BLaER1 (cell line): ENCODE measurements around the gene SDC1.

ENCODE experiments used
- H3K27ac ChIP-seq: shearing (Covaris generic); formaldehyde crosslinking; 2 replicates; pipeline ENCODE4 v1.8.1; 2022
- H3K27me3 ChIP-seq: shearing (Covaris generic); formaldehyde crosslinking; 2 replicates; pipeline ENCODE4 v1.8.1; 2022
- H3K36me3 ChIP-seq: shearing (Covaris generic); formaldehyde crosslinking; 2 replicates; pipeline ENCODE4 v1.8.1; 2022
- H3K4me1 ChIP-seq: shearing (Covaris generic); formaldehyde crosslinking; 2 replicates; pipeline ENCODE4 v1.8.1; 2022
- H3K4me2 ChIP-seq: shearing (Covaris generic); formaldehyde crosslinking; 2 replicates; pipeline ENCODE4 v1.8.1; 2022
- H3K4me3 ChIP-seq: shearing (Covaris generic); formaldehyde crosslinking; 2 replicates; pipeline ENCODE4 v1.8.1; 2022
- H3K9ac ChIP-seq: shearing (Covaris generic); formaldehyde crosslinking; 2 replicates; pipeline ENCODE4 v1.8.1; 2022
- H3K9me3 ChIP-seq: shearing (Covaris generic); formaldehyde crosslinking; 2 replicates; pipeline ENCODE4 v1.8.1; 2022
- H4K20me1 ChIP-seq: shearing (Covaris generic); formaldehyde crosslinking; 2 replicates; pipeline ENCODE4 v1.8.1; 2022
- Cebpa-rat ChIP-seq: shearing (Covaris generic); IDR thresholded peaks from 2 replicates; pipeline ENCODE4 v1.8.1; 2022

SDC1 gene

DNA sequence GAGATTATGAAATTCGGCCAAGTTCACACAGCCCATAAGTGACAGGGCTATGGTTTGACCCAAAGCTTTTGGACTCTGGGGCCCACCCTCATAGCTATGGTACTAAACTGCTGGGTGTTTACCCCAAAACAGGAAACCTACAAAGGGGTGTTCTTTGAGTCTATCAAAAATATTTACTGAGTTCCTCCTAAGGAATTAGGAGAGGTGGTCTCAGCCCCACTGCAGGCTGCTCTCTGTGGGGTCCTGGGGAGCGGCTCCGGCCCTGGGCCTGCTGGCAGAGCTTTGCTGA lies 45.5 kb downstream of the SDC1 start:
- no peak overlapping the region for H3K9ac ChIP-seq
- H3K9me3 ChIP-seq, result no peaks in the 10 kb centered on the region
- H4K20me1 ChIP-seq, result no peaks in the 10 kb centered on the region
- H3K4me2 ChIP-seq, result no peak overlapping the region
- TF ChIP-seq Cebpa-rat, result no peak
- no peaks in the 10 kb centered on the region for H3K27me3 ChIP-seq
- no peaks in the 10 kb centered on the region for H3K36me3 ChIP-seq
- no peak overlapping the region for H3K27ac ChIP-seq
- H3K4me1 ChIP-seq, result peaks cover 3% of the 10 kb centered on the region
- H3K4me3 ChIP-seq, result no peak overlapping the region

- Histone ChIP-seq H3K4me1 (no peaks in the 10 kb centered on the region), H3K4me3 (no peak overlapping the region), H4K20me1 (no peaks in the 10 kb centered on the region), H3K9ac (no peak overlapping the region), H3K9me3 (no peaks in the 10 kb centered on the region), H3K27me3 (no peaks in the 10 kb centered on the region), H3K4me2 (no peak overlapping the region), H3K27ac (no peak overlapping the region), H3K36me3 (no peaks in the 10 kb centered on the region)
- TF ChIP-seq Cebpa-rat, result no peak
Observed at GRCh38 chr2:20178666-20179465, 46.1 kb downstream of the SDC1 start.

DNA sequence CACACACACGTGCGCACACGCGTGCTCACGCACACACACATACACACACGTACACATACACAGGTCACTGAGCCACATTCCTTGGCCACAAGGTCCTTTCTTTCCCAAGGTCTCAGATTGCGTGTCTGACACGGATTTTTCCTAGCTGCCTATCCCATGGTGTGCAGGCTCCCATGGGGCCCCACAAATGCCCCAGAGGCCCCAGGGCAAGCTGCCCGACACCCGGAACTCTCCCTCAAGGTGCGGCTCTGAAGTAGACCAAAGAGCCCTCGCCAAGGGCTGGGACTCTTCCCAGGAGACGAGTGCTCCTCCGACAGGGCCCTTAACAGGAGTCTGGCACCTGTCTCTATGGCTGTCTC lies 46.7 kb downstream of the SDC1 start:
- Histone ChIP-seq H3K4me3 (no peak overlapping the region), H3K9me3 (no peaks in the 10 kb centered on the region), H3K4me1 (no peaks in the 10 kb centered on the region), H4K20me1 (no peaks in the 10 kb centered on the region), H3K4me2 (no peak overlapping the region), H3K27me3 (no peaks in the 10 kb centered on the region), H3K27ac (no peak overlapping the region), H3K9ac (no peak overlapping the region), H3K36me3 (no peaks in the 10 kb centered on the region)
- TF ChIP-seq Cebpa-rat, result no peak

DNA sequence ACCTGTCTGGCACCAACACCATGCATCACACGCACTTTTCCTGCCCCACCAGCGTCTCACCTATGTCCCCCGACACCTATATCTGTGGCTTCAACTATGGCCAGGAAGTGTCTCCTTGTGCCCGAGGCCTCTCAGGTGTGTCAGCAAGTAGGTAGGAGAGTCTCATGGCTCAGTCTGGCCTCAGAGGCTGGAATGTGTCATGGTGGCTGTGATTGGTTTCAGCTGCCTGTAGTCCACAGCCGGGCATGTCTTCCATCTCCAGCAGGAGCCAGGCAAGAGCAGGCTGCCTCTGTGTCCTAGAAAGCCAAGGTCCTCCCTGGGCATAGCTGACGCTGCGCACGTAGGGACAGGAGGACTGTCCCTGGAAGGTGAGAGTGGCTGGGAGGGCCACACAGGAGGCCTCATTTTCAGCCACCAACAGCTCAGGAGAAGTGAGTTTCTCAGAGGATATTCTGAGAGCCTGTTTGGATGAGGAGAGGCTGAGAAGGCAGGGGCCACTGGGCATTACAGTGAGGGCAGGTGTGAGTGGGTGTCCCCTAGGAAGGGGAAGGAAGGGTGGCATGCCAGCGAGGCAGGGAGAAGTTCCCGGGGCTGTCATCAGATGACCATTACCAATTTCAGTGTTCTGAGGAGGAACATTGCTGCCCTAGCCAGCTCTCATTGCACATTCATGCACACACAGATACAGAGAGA lies 47.2 kb downstream of the SDC1 start:
- no peak overlapping the region for H3K9ac ChIP-seq
- no peak for TF ChIP-seq Cebpa-rat
- no peak overlapping the region for H3K4me2 ChIP-seq
- H3K36me3 ChIP-seq, result no peaks in the 10 kb centered on the region
- H3K4me1 ChIP-seq, result no peaks in the 10 kb centered on the region
- H3K4me3 ChIP-seq, result no peak overlapping the region
- no peaks in the 10 kb centered on the region for H3K27me3 ChIP-seq
- no peaks in the 10 kb centered on the region for H3K9me3 ChIP-seq
- no peaks in the 10 kb centered on the region for H4K20me1 ChIP-seq
- no peak overlapping the region for H3K27ac ChIP-seq

DNA sequence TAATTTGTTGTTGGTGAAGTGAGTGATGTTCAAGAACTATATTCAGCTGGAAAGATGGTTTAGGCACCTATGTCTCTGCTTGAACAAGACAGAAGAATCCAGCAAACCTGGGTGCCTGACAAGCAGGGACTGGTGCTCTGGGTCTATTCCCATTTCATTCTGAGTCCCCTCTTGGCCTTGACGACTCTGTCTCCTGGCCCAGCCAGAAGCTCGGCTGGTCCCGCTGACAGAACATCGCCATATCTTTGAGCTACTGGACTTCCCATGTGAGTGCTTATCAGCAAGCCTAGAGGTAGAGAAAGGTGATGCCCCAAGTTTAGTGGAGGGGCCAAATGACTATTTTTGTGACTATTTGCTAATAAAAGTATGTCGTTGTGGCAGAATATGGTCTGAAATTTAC lies 48.2 kb downstream of the SDC1 start:
- no peaks in the 10 kb centered on the region for H4K20me1 ChIP-seq
- no peak overlapping the region for H3K4me2 ChIP-seq
- no peaks in the 10 kb centered on the region for H3K36me3 ChIP-seq
- no peak overlapping the region for H3K9ac ChIP-seq
- TF ChIP-seq Cebpa-rat, result no peak
- no peaks in the 10 kb centered on the region for H3K27me3 ChIP-seq
- H3K4me1 ChIP-seq, result no peaks in the 10 kb centered on the region
- no peak overlapping the region for H3K4me3 ChIP-seq
- no peaks in the 10 kb centered on the region for H3K9me3 ChIP-seq
- H3K27ac ChIP-seq, result no peak overlapping the region

GRCh38 chr2:20175931-20176330 lies 49.0 kb downstream of the SDC1 start:
- Histone ChIP-seq H3K36me3 (no peaks in the 10 kb centered on the region), H3K4me3 (no peak overlapping the region), H3K4me1 (no peaks in the 10 kb centered on the region), H3K9me3 (no peaks in the 10 kb centered on the region), H3K27ac (no peak overlapping the region), H3K4me2 (no peak overlapping the region), H3K9ac (no peak overlapping the region), H4K20me1 (no peaks in the 10 kb centered on the region), H3K27me3 (no peaks in the 10 kb centered on the region)
- no peak for TF ChIP-seq Cebpa-rat

- no peaks in the 10 kb centered on the region for H4K20me1 ChIP-seq
- H3K4me1 ChIP-seq, result no peaks in the 10 kb centered on the region
- TF ChIP-seq Cebpa-rat, result no peak
- H3K27me3 ChIP-seq, result no peaks in the 10 kb centered on the region
- H3K27ac ChIP-seq, result no peak overlapping the region
- no peak overlapping the region for H3K9ac ChIP-seq
- H3K36me3 ChIP-seq, result no peaks in the 10 kb centered on the region
- H3K4me2 ChIP-seq, result no peak overlapping the region
- H3K9me3 ChIP-seq, result no peaks in the 10 kb centered on the region
- no peak overlapping the region for H3K4me3 ChIP-seq
Observed at GRCh38 chr2:20175267-20175666, 49.7 kb downstream of the SDC1 start.

DNA sequence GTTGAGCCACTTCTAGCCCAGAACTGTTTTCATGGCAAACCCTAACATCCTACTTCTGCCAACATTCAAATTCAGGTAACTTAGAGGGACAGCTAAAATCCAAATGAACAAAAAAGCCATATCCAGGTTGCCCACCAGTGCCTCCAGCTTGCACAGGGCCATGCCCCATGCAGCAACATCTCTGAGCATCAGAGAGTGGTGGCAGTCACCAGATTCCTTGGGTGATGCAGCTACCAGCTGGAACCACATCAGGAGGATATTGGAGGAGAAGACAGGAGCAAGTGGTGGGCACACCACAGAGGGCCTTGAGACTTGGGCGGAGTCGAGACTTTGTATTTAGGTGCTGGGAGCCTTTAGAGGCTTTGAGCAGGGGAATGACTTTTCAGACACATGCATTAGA lies 50.5 kb downstream of the SDC1 start:
- Histone ChIP-seq H3K36me3 (no peaks in the 10 kb centered on the region), H3K4me2 (no peak overlapping the region), H3K4me3 (no peak overlapping the region), H3K4me1 (no peaks in the 10 kb centered on the region), H3K27ac (no peak overlapping the region), H4K20me1 (no peaks in the 10 kb centered on the region), H3K9ac (no peak overlapping the region), H3K27me3 (no peaks in the 10 kb centered on the region), H3K9me3 (no peaks in the 10 kb centered on the region)
- no peak for TF ChIP-seq Cebpa-rat

GRCh38 chr2:20173496-20174402 lies 51.2 kb downstream of the SDC1 start:
- Histone ChIP-seq H3K36me3 (no peaks in the 10 kb centered on the region), H3K9ac (no peak overlapping the region), H4K20me1 (no peaks in the 10 kb centered on the region), H3K4me2 (no peak overlapping the region), H3K4me3 (no peak overlapping the region), H3K9me3 (no peaks in the 10 kb centered on the region), H3K27ac (no peak overlapping the region), H3K4me1 (no peaks in the 10 kb centered on the region), H3K27me3 (no peaks in the 10 kb centered on the region)
- no peak for TF ChIP-seq Cebpa-rat

DNA sequence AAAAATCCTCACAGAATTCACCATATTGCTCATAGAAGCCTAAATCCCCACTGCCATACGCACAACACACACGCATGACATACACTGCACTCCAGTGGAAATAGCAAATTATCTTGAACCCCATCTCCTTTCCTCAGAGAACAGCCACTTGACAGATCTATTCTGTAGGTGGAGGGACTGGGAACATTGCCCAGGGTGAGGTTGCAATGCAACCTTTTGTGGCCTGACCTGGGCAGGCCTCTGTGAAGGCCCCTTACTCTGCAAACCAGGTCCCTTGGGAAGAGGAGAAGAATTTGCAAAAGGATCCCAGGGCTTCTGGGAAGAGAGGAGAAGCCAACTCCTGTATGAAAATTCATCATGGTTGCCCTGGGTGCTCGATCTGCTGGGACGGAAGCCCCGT lies 51.9 kb downstream of the SDC1 start:
- Histone ChIP-seq H3K4me3 (no peak overlapping the region), H3K36me3 (no peaks in the 10 kb centered on the region), H3K27me3 (no peaks in the 10 kb centered on the region), H3K4me1 (no peaks in the 10 kb centered on the region), H3K9me3 (no peaks in the 10 kb centered on the region), H3K27ac (no peak overlapping the region), H4K20me1 (no peaks in the 10 kb centered on the region), H3K4me2 (no peak overlapping the region), H3K9ac (no peak overlapping the region)
- no peak for TF ChIP-seq Cebpa-rat
